GM10248 (cell line): ENCODE measurements around the gene TSSC4.

Experiments used
- CTCF ChIA-PET: fragments of 300-600 bp; sonication (Branson Sonifier 250); formaldehyde crosslinking; extraction: SDS; loops from one replicate; lab custom pipeline; 2021; ENCODE audit warnings: antibody characterized with exemption; lab: Yijun Ruan, JAX
- POLR2A ChIA-PET: fragments of 350-650 bp; sonication (Branson Sonifier 250); formaldehyde crosslinking; extraction: SDS; loops from one replicate; lab custom pipeline; 2020; ENCODE audit warnings: antibody characterized with exemption; lab: Yijun Ruan, JAX
- DNase-seq: peaks from one replicate; pipeline ENCODE4 v3.0.0; 2012; ENCODE audit errors: extremely low spot score
- TF ChIP-seq, protein P1 (sequence below): IDR thresholded peaks from 2 replicates; pipeline ENCODE4 v1.5.1; 2012; ENCODE audit warnings: mild to moderate bottlenecking, low read depth; ENCODE audit errors: extremely low read depth, missing control alignments, control extremely low read depth

Gene TSSC4

DNA sequence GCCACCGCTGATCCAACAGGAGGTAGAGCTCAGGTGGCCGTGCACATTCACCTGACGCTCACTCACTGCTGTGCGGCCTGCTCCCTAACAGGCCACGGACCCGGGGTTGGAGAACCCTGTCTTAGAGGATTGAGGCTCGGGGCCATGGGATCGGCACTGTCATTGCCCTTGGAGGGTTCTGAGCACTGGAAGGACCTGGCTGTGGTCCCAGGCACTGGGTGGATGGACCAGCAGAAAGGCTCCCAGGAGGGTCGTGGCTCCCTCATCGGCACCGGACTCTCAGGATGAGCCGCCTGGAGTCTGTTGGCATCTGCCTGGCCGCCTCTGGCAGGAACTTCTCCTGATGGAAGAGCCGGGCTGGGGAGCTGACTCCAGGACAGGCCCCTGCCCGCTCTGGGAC, 50.8 kb downstream of the TSSC4 start:
- TF ChIP-seq, protein P1, sequence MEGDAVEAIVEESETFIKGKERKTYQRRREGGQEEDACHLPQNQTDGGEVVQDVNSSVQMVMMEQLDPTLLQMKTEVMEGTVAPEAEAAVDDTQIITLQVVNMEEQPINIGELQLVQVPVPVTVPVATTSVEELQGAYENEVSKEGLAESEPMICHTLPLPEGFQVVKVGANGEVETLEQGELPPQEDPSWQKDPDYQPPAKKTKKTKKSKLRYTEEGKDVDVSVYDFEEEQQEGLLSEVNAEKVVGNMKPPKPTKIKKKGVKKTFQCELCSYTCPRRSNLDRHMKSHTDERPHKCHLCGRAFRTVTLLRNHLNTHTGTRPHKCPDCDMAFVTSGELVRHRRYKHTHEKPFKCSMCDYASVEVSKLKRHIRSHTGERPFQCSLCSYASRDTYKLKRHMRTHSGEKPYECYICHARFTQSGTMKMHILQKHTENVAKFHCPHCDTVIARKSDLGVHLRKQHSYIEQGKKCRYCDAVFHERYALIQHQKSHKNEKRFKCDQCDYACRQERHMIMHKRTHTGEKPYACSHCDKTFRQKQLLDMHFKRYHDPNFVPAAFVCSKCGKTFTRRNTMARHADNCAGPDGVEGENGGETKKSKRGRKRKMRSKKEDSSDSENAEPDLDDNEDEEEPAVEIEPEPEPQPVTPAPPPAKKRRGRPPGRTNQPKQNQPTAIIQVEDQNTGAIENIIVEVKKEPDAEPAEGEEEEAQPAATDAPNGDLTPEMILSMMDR = no peak
- DNase-seq = no peak
- CTCF ChIA-PET = interaction anchor here (1.5 to 1.6 kb wide), 2 partner anchors 30 to 81 kb away, joined by 4 to 6 read pairs; no protein-coding TSS in a partner anchor
- POLR2A ChIA-PET = no interaction called here

GRCh38 chr11:2451916-2452315, 51.4 kb downstream of the TSSC4 start:
- TF ChIP-seq, protein P1 = no peak
- CTCF ChIA-PET = interaction anchor here (1.2 to 1.6 kb wide), 3 partner anchors 25 to 80 kb away, joined by 3 to 6 read pairs (median 4); no protein-coding TSS in a partner anchor
- DNase-seq = no peak
- POLR2A ChIA-PET = no interaction called here

GRCh38 chr11:2452321-2453012, 51.9 kb downstream of the TSSC4 start:
- ChIA-PET POLR2A (no interaction called here), CTCF (interaction anchor here (1.2 to 1.6 kb wide), 3 partner anchors 25 to 80 kb away, joined by 3 to 6 read pairs (median 4); no protein-coding TSS in a partner anchor)
- no peak for DNase-seq
- TF ChIP-seq, protein P1 = no peak

- TF ChIP-seq, protein P1 = no peak
- ChIA-PET CTCF (no interaction called here), POLR2A (no interaction called here)
- DNase-seq = no peak
Measured at GRCh38 chr11:2453436-2453835, 52.9 kb downstream of the TSSC4 start.
